Activated CD4-positive, alpha-beta T cell treated with anti-CD3 and anti-CD28 coated beads, Interleukin-2, amount 50 U/mL, for 16 hours (primary cell): Measurements from ENCODE around the gene OR2T6.
A peak's percentile ranks its signal among the peaks of the same experiment; 100 is the strongest.
"Not testable (repeated sequence)": the region's sequence is repeated elsewhere in the genome, so short reads cannot be mapped to it uniquely, and the experiment has no call there.

Experiments
- DNase-seq: peaks from one replicate; pipeline ENCODE4 v3.0.0-alpha.2; 2020

OR2T6 gene, protein sequence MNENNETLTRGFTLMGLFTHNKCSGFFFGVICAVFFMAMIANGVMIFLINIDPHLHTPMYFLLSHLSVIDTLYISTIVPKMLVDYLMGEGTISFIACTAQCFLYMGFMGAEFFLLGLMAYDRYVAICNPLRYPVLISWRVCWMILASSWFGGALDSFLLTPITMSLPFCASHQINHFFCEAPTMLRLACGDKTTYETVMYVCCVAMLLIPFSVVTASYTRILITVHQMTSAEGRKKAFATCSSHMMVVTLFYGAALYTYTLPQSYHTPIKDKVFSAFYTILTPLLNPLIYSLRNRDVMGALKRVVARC

GRCh38 chr1:248375446-248375845, at the start of gene OR2T6:
Gene OR2T6 (plus strand): TSS chr1:248375746. CDS start chr1:248387609, 11,863 bp downstream.
- DNase-seq = no peak

GRCh38 chr1:248343451-248343850, 32.1 kb upstream of the OR2T6 start:
- DNase-seq = no peak

DNA sequence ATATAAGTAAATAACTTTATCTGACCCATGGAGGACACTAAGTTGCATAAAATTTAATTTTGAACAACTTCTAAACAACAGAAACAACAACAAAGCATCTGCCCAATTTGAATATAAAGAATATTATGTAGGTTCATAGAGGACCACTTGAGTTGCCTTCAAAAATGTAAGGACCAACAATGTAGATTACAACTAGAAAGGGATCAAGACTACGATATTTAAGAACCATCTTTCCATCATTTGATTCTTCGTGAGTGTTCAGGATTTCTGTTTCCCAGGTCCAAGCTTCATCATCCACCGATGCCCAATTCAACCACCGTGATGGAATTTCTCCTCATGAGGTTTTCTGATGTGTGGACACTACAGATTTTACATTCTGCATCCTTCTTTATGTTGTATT, 27.1 kb upstream of the OR2T6 start, which contains the start of gene OR14C36:
Gene OR14C36 (plus strand): TSS at position 301 of the 400 bp plus-strand sequence. CDS start 0 bp downstream, at position 301.
- no peak for DNase-seq

- no peak for DNase-seq
Measured at GRCh38 chr1:248359415-248359814, 16.1 kb upstream of the OR2T6 start.

GRCh38 chr1:248361121-248361715, 14.3 kb upstream of the OR2T6 start, which contains the start of gene OR2T4:
Gene OR2T4 (plus strand): TSS chr1:248361665. CDS start chr1:248361665, 0 bp downstream.
- no peak for DNase-seq

DNA sequence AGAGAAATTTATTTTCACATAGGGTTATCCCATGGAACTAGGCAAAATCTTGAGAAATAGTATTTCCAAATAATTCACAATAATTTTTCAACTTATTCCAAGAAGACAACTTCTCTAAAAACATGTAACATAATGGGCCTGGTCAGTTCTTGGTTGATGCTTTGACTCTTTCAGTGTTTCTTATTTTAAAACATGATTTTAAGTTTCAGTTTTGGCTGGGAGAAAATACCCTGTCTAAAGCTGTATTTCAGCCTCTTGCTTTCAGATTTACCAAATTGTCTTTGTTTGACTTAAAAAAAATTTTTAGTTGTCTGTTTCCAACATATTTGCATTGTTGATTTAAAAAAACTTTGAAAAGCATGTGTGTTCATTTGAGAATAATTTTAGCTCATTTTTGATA, 8.9 kb upstream of the OR2T6 start:
- no peak for DNase-seq

DNA sequence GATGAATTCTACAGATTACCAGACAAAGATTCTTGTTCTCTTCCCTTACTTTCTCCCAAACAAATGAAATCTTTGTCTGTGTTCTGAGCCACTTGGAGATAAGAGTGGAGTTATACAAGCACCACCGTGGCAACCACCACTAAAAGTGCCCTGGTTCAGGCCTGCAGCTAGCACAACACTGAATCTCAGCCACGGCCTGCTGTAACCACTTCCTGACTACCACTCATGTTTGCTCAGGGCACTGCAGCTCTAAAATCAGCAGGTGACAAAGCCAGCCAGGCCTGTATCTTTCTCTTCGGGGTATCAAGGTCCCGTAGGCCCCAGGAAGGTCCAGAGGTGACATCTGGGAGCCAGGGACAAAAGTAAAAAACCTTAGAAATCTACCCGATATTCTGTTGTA, 3.2 kb upstream of the OR2T6 start:
- no peak for DNase-seq

GRCh38 chr1:248373761-248374160, 1.8 kb upstream of the OR2T6 start:
- no peak for DNase-seq

GRCh38 chr1:248376916-248377315, 1.4 kb downstream of the OR2T6 start:
- DNase-seq = no peak

GRCh38 chr1:248380854-248381253, 5.3 kb downstream of the OR2T6 start:
- DNase-seq = no peak

DNA sequence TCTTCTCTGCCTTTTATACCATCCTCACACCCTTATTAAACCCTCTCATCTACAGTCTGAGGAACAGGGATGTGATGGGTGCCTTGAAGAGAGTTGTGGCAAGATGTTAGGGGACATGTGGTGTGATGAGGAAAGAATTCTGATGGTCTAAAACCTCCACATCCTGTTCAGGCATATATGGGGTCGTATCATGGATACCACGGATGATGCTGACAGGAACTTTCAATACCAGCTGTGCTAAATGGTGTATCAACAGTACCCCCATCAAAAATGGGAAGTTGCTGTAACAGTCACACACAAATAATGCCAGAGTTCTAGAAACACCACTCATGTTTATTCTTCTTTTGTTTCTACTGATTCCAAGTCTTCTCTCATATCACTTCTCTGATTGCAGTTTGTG, 12.9 kb downstream of the OR2T6 start:
- no peak for DNase-seq

GRCh38 chr1:248393050-248393449, 17.5 kb downstream of the OR2T6 start:
- DNase-seq = no peak

DNA sequence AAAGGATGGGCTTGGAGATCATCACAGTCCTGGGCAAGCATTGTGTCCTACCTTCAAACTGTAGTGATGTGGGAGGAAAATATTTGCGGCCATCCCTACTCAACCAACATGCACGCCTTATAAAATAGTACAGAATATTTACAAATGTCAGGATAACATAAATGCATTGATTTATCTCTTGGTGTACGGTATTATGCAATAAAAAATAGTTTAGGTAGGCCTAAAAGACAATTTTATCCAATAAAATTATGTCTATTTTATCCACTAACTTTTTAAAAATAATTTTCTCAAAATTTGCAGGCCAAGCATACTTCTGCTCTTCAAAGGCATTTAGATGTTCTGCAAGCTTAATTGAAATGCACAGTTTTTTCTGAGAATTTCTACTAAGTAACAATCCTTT, 27.2 kb downstream of the OR2T6 start, which contains the start of gene OR2T1:
Gene OR2T1 (plus strand): TSS at position 301 of the 400 bp plus-strand sequence. CDS start 3,100 bp downstream, outside the sequence.
- no peak for DNase-seq

DNA sequence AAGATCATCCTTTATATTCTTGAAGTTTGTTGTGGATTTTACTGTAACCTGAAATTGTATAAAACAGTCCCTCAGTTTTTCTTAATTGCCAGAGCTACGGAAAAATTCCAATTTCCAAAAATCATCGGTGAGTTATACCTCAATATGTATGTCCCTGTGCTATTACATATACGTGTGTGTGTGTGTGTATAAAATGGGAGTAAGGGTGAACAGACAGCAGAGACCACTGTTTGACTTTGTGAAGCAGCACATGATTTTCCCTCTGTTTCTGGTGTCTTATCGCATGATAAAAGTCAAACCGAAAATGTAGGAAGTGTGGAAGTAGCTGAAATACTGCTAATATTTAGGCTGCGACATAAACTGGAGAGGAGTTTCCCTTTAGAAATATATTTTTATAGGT, 28.5 kb downstream of the OR2T6 start:
- DNase-seq = no peak

DNA sequence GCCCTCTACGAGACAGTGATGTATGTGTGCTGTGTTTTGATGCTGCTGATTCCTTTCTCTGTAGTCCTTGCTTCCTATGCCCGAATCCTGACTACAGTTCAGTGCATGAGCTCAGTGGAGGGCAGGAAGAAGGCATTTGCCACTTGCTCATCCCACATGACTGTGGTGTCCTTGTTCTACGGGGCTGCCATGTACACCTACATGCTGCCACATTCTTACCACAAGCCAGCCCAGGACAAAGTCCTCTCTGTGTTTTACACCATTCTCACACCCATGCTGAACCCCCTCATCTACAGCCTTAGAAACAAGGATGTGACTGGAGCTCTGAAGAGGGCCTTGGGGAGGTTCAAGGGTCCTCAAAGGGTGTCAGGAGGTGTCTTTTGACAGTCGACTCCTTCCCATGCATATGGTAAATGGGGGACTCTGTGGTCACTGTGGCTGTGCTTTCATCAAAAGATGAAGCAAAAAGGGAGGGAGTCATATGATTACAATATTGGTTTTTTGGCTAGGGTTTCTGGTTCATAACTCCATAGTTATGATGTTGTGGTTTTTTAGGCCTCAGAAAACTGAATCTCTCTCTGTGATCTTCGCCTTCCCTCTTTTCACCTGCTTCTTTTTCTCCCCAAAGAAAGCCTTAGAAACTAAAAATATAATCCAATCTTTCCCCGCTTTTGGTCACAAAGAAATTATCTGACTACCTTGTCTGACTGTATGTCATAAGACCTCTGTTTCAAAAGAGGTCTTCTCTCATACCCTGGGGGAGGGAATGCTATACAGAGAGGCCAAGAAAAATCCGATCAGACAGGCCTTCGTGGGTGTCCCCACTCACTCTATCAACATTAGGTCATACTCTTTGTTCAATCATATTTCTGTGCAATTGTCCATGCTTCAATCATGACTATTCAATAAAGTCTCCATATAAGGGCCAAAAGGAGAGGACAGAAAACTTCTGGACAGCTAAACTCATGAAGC, 31.5 kb downstream of the OR2T6 start:
- DNase-seq = peak; percentile 6

- DNase-seq = no peak
Measured at GRCh38 chr1:248416226-248416625, 40.7 kb downstream of the OR2T6 start.

GRCh38 chr1:248417854-248418253, 42.3 kb downstream of the OR2T6 start:
- DNase-seq = no peak

DNA sequence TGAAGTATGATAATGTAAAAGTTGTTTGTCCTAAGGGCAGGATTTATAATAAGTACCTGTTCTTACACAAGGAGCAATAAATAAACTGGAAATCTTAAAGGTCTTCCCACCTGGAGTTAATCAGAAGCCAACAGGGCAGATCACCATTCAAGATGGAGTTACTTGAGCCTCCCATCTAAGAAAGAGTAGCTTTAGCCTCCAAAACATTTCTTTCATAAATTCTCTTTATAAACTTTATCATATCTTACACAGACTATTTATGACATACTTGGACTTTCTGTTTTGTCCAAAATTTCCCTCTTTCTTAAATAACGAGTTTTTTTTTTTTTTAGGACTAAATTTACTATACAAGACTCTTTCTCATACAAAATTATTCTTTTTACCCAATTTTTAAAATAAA, 45.8 kb downstream of the OR2T6 start:
- DNase-seq = no peak

- not testable (repeated sequence) for DNase-seq
Measured at GRCh38 chr1:248427526-248428191, 52.1 kb downstream of the OR2T6 start.

DNA sequence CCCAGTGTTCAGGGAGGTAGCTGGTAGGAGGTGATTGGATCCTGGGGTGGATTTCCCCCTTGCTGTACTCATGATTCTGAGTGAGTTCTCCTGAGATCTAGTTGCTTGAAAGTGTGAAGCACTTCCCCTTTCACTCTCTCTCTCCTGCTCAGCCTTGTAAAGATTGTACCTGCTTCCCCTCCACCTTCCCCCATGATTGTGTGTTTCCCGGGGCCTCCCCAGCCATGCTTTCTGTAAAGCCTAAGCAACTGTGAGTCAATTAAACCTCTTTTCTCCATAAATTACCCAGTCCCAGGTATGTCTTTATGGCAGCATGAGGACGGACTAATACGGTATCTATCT, 52.6 kb downstream of the OR2T6 start:
- DNase-seq = not testable (repeated sequence)

GRCh38 chr1:248431683-248432082, 56.1 kb downstream of the OR2T6 start:
- DNase-seq = not testable (repeated sequence)

GRCh38 chr1:248432201-248432600, 56.7 kb downstream of the OR2T6 start:
- DNase-seq = not testable (repeated sequence)
